Mucosa of descending colon (tissue), 3 donors: ENCODE results near the gene ATP6V0C. TPM values are rescaled to one million over a fixed set of nuclear protein-coding genes. Genes with fewer than 3 reads are reported as not detected.

ENCODE experiments used
- ATAC-seq: fragments of 200-7000 bp; cut with Tn5 transposase; one replicate; pipeline ENCODE4 v1.9.1; 2020; ENCODE audit warnings: mild to moderate bottlenecking, moderate library complexity
- DNase-seq, 3 donors: peaks; one replicate each; pipeline ENCODE4 v3.0.0-alpha.2; 2020
- H3K36me3 ChIP-seq: fragments of 200-600 bp; one replicate; pipeline ENCODE4 v1.8.0; 2021; ENCODE audit warnings: low read depth, mild to moderate bottlenecking
- H3K4me1 ChIP-seq: fragments of 200-600 bp; one replicate; pipeline ENCODE4 v1.8.0; 2021; ENCODE audit warnings: low read depth, mild to moderate bottlenecking
- H3K4me3 ChIP-seq: fragments of 200-600 bp; one replicate; pipeline ENCODE4 v1.8.0; 2021; ENCODE audit warnings: mild to moderate bottlenecking
- H3K9me3 ChIP-seq: fragments of 200-600 bp; one replicate; pipeline ENCODE4 v1.8.0; 2021; ENCODE audit warnings: mild to moderate bottlenecking
- CTCF ChIP-seq: fragments of 200-600 bp; IDR thresholded peaks from one replicate; pipeline ENCODE4 v1.8.0; 2022; ENCODE audit warnings: antibody characterized with exemption, mild to moderate bottlenecking
- intact Hi-C, 2 donors: fragments of 100-400 bp; cut with DNase I in 1 of 2; cut with micrococcal nuclease in 1 of 2; formaldehyde crosslinking; loops; one replicate each; pipeline versions ENCODE4 v1.11.0 to v1.11.1; 2022; cut with DNase I, micrococcal nuclease
- total RNA-seq, 3 donors: library from RNA; stranded (reverse); fragmentation: NEBNext Ultra II Directional in 2 of 3; extraction: Animal tissue kit (Norgen Biotek cat#: 25700) in 2 of 3; gene quantifications; one replicate each; pipeline versions ENCODE4 v1.2.1 to v1.2.4, GENCODE V29; 2021 to 2023
- donor health status: DM: no; HTN: no; CAD: no; lungs with moderate emphysema.
- donor health status: DM: no; HTN: no; CAD: no.
- donor health status: DM: no; HTN: yes; CAD: no.

The ATP6V0C gene
- total RNA-seq, 3 donors from 2014 or later, result 171 to 261 (median 201) TPM

- intact Hi-C loops, result no loop called here
- TF ChIP-seq CTCF, result no peak
- H3K36me3 ChIP-seq, result no peaks in the 10 kb centered on the region
- peak in 2 of 3 donors; percentile 41 to 59 for DNase-seq
- H3K4me3 ChIP-seq, result no peak overlapping the region
- no peaks in the 10 kb centered on the region for H3K9me3 ChIP-seq
- no peak for ATAC-seq
- H3K4me1 ChIP-seq, result peaks cover 4% of the 10 kb centered on the region
Observed at GRCh38 chr16:2529061-2529931, 15.5 kb downstream of the ATP6V0C start.

DNA sequence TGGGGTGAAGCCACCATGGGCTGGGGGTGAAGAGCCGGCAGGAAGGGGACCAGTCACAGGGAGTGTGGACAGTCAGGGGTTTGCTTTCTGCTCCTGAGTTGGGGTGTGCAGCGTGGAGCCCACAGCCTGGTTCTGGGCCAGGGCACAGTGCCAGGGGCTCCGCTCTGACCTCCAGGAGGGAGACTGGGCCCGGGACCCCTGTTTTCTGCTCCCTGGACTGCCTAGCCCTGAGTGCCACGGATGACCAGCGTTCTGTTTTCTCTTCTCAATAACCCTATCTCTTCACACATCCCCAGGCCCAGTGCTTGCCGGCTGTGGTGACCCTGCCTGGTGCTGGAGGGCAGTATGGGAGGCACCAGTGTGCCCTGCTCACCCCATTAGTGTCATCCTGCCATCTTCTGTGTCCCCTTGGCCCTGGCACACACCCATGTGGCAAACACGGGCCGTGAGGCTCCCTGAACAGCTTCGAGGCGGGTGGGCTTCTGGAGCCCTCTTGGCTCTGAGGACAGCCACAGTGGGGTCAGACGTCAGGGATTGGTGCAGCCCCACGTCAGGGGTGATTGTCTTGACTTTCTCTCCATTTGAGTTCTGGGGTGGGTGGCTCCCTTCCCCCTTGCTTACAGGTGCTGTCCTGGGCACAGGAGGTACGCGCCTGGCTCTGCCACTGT, 16.3 kb downstream of the ATP6V0C start:
- no peak for TF ChIP-seq CTCF
- peak in 2 of 3 donors; percentile 37 to 54 for DNase-seq
- H3K36me3 ChIP-seq, result no peaks in the 10 kb centered on the region
- H3K9me3 ChIP-seq, result no peaks in the 10 kb centered on the region
- no peak for ATAC-seq
- H3K4me1 ChIP-seq, result peaks cover 3% of the 10 kb centered on the region
- H3K4me3 ChIP-seq, result no peak overlapping the region
- intact Hi-C loops, result no loop called here

DNA sequence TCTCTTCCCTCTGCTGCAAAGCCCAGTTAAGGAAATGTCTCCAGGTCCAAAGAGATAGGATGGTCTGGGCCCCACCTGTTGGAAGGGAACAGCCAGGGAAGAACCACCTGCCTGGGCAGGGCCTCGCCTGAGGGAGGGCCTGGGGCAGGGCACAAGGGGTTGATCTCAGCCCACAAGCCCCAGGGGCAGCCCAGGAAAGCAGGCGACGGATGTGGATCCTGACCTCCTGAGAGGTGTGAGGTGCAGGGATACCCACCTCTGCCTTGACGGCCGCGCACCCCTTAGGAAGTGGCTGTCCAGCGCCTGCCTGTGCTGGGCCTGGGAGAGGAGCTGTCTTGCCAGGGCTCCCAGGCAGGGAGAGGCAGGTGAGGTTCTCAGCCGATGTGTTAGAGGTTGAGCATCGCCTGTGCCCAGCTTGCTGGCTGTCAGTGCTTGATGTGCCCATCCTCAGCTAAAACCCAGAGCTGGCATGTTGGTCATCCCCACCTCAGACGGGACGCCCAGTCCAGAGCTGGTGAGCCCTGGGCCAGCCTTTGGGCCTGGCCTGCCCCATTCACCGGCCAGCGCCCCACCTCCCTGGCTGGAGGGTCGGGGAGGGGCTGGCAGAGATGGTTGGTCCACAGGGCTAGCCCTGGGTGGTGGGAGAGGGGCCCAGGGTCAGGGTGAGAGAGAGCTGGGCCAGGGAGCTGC, 17.0 kb downstream of the ATP6V0C start:
- H3K4me3 ChIP-seq, result no peak overlapping the region
- intact Hi-C loops, result no loop called here

GRCh38 chr16:2531371-2531695, 17.6 kb downstream of the ATP6V0C start, which contains the start of gene CEMP1:
CEMP1 (minus strand) TSS chr16:2531408; CDS start chr16:2531073, 335 bp downstream.
- TF ChIP-seq CTCF, result no peak
- DNase-seq (no peak), ATAC-seq (peak; percentile 3)
- Histone ChIP-seq H3K4me1 (peaks cover 3% of the 10 kb centered on the region), H3K36me3 (no peaks in the 10 kb centered on the region), H3K9me3 (no peaks in the 10 kb centered on the region), H3K4me3 (peak within 1 kb of the TSS; percentile 19)
- intact Hi-C loops, result no loop called here

More for the DNA sequence above, 17.0 kb downstream of the ATP6V0C start:
- no peak for TF ChIP-seq CTCF
- Histone ChIP-seq H3K9me3 (no peaks in the 10 kb centered on the region), H3K4me1 (peaks cover 3% of the 10 kb centered on the region), H3K36me3 (no peaks in the 10 kb centered on the region)
- ATAC-seq (no peak), DNase-seq (peak in 2 of 3 donors; percentile 57 to 62)

DNA sequence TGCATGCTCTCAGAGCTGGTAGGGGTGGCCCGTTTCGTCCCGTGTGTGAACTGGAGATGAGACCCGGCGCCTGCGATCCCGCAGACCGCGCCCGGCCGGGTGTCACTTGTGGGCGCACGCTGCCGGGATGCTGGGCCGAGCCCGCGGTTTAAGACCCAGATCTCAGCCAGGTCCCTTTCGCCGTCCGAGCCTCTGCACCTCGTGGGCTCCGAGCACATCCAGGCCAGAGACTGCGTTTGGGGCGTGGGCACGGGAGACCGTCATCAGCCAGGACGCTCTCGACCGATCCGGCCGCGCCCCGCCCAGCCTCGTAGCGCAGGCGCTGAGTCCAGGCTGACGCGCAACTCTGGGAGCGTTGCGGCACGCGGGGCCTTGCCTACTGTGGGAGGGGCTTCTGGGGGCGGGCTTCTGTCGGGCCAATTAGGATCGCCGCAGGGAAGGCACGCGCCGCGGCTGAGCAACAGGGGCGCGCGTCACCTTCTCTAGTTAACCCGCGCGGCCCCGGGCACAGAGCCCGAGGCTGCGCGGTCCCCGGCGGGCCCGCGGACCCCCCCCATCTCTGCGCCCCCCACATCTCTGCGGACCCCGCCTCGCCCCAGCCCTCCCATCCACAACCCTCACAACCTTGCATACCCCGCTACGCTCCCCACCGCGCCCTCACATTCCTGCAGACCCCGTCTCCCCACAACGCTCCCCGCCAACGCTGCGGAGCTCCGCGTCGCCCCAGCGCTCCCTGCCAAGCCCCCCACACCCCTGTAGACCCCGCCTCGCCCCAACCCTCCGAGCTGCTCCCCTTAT, 18.1 kb downstream of the ATP6V0C start:
- Histone ChIP-seq H3K4me3 (peak overlapping the region; percentile 19), H3K4me1 (peaks cover 6% of the 10 kb centered on the region), H3K9me3 (no peaks in the 10 kb centered on the region), H3K36me3 (no peaks in the 10 kb centered on the region)
- TF ChIP-seq CTCF, result peak; percentile 15
- ATAC-seq, result peak; percentile 92
- peak; percentile 99 for DNase-seq
- intact Hi-C loops, result no loop called here
